ENCODE data around the gene RAB39B.
"Not testable (repeated sequence)": the region's sequence is repeated elsewhere in the genome, so short reads cannot be mapped to it uniquely, and the experiment has no call there.

RAB39B gene

DNA sequence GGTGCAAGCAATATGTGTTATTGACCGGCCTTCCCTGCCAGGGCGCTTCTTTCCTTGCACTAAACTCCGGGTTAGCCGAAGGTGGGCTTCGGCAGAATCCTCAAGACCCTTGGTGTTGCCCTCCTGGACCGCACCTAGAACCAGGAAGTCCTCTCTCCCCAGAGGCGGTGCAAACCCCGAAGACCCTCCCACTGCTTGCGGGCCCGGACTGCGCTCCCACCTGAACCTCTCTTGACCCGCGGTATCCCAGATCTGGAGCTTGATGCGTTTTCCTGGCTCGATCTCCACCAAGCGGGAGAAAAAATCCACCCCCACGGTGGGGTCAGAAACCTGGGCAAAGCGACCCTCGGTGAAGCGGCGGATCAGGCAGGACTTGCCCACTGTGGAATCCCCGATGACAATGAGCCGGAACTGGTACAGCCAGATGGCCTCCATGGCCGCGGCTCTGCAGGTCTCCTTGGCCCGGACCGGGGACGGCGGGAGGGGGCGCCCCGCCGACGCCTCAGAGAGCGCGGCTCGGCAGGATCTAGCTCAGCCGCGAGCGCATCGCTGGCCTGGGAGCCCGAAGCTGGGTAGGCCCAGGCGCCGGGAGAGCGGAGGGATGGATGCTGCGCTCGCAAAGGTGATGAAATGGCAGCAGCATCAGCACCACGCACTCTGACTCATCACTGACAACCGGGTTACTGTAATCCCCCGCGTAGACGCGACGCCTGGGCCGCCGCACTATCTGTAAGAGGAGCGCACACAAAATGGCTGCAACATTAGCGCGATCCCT lies at the start of gene RAB39B:
Gene RAB39B (minus strand): TSS at position 638 of the 775 bp plus-strand sequence. CDS start 203 bp downstream, at position 435.
- peak; percentile 91 for DNase-seq

DNA sequence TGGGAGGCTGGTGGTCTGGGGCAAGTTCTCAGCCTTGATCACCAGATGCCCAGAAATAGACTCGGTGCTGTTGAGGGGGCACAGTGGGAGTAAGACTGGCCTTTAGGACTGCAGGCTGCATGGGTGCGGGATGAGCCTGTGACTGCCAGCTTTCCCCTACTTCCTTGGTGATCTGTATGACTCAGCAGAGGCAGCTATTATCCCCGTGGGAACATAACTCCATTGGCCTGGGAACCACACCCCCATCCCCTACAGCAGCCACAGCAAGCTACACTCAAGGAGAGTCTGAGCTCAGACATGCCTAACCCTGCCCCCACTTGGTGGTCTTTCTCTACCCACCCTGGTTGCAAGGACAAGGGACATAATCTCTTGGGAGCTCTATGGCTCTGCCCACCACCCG lies 49.5 kb upstream of the RAB39B start:
- DNase-seq = peak; percentile 29

GRCh38 chrX:155293771-155294170 lies 29.5 kb upstream of the RAB39B start:
- DNase-seq = no peak

- no peak for DNase-seq
These were observed 15.6 kb upstream of the RAB39B start for GRCh38 chrX:155279873-155280272.

- DNase-seq = no peak
These were observed 6.7 kb upstream of the RAB39B start for GRCh38 chrX:155270969-155271368.

DNA sequence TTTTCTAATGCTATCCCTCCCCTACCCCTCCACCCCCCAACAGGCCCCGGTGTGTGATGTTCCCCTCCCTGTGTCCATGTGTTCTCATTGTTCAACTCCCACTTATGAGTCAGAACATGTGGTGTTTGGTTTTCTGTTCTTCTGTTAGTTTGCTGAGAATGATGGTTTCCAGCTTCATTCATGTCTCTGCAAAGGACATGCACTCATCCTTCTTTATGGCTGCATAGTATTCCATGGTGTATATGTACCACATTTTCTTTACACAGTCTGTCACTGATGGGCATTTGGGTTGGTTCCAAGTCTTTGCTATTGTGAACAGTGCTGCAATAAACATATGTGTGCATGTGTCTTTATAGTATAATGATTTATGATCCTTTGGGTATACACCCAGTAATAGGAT lies 3.7 kb upstream of the RAB39B start:
- DNase-seq = not testable (repeated sequence)

DNA sequence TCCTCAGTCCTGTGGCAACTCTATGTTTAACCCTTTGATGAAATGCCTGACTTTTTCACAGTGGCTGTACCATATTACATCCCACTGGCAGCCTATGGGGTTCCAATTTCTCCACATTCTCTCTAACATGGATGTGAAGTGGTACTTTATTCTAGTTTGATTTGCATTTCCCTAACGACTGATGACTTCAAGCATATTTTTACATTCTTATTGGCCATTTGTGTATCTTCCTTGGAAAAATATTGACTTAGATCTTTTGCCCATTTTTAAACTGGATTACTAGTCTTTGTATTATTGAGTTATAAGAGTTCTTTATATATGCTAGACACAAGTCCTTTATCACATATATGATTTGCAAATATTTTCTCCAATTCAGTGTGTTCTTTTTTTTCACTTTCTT lies 2.1 kb upstream of the RAB39B start:
- no peak for DNase-seq

GRCh38 chrX:155262970-155263754 lies 1.1 kb downstream of the RAB39B start:
- peak; percentile 23 for DNase-seq

DNA sequence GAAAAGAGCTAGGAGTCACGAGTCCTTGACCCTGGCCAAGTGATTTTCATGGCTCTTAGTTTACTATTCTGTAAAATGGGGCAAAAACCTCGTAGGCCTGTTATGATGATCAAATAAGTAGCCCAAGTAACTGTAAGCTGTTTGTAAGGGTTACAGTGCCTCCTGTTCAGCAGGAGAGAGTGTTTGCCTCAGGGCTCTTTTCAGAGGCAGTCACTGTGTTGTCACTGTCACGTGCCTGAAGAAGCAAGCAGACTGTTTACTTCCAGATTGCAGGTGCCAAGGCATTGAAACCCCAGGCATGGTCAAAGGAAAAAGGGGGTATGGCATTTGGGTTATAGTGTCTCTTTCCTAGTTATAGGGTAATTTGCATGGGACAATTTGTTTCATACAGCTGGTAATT lies 4.5 kb downstream of the RAB39B start:
- DNase-seq = peak; percentile 1

- DNase-seq = no peak
These were observed 12.9 kb downstream of the RAB39B start for GRCh38 chrX:155251391-155251790.

- no peak for DNase-seq
These were observed 16.8 kb downstream of the RAB39B start for GRCh38 chrX:155247497-155247896.

- DNase-seq = peak; percentile 1
These were observed 17.5 kb downstream of the RAB39B start for GRCh38 chrX:155246748-155247147.

GRCh38 chrX:155242300-155242699 lies 22.0 kb downstream of the RAB39B start:
- no peak for DNase-seq

DNA sequence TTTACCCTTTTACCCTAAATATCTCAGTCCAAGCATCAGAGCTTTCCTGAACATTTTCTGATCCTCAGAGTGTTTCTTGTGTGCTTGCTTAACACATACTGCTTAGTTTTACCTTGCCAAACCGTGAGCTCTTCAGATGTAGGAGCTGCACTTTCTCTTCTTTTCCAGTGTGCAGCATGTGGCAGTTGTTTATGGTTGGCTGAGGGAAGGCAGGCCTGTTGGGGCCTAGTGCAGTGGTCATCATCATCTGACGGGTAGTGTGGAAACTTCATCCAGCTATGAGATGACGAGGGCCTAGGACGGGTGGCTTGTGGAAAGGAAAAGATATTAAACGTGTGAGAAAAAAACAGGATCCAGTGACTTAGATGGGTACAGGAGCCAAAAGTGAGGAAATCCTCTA lies 26.6 kb downstream of the RAB39B start:
- DNase-seq = no peak

- no peak for DNase-seq
These were observed 28.4 kb downstream of the RAB39B start for GRCh38 chrX:155235891-155236290.

DNA sequence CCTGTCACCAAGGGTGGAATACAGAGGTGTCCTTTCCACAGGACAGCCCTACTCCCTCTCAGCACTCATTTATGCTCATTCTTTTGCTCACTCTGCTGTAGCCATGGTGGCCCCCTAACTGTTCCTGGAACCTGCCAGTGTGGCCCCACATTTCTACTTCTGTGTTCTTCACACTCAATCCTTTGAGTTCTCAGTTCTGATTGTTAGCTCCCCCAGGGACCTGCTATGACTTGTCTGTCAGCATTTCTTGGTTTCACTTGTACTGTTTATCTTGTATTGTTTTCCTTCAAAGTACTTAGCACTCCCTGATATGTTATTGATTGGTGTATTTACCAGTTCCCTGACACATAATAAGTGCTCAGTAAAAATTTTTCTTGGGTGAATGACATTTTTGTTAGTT lies 33.1 kb downstream of the RAB39B start:
- no peak for DNase-seq

GRCh38 chrX:155225774-155226173 lies 38.5 kb downstream of the RAB39B start:
- DNase-seq = no peak

GRCh38 chrX:155223746-155224145 lies 40.5 kb downstream of the RAB39B start:
- not testable (repeated sequence) for DNase-seq

GRCh38 chrX:155221351-155221750 lies 42.9 kb downstream of the RAB39B start:
- DNase-seq = no peak

- DNase-seq = no peak
These were observed 45.5 kb downstream of the RAB39B start for GRCh38 chrX:155218777-155219176.

GRCh38 chrX:155216940-155217440 lies 47.3 kb downstream of the RAB39B start:
- peak; percentile 52 for DNase-seq

DNA sequence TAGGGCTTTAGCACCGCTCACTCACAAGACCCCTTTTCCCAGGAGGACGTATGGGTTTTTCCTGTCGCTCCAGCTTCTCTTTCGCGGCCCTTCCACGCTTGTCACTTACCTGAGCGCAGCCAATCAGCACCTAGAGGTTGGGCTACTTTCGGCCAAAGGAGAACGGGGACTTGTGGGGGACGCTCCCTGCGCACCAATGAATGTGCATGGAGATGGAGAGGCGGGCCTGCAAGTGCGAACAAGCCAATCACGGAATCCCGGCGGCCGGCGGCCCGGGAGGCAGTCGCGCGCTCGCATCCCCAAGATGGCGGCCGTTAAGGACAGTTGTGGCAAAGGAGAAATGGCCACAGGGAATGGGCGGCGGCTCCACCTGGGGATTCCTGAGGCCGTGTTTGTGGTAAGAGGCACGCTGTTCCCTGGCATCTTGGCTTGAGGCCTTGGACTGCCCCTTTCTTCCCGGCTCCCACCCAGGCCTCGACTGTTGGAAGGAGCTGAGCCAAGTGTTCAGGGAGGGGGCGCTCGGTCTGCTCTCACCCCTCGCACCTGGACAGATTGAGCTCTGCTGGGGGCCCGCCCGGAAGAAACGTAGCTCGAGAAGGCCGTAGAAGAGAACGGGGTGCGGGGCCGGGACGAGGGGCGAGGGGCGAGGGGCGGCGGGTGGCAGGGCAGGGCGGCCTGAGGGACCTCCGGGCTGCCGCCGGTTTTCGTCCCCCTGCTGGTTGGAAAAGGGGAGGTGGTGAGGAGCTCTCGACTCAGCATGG lies 47.9 kb downstream of the RAB39B start, which contains the start of gene VBP1:
Gene VBP1 (plus strand): TSS at position 282 of the 761 bp plus-strand sequence. CDS start 23 bp downstream, at position 305.
- DNase-seq = peak; percentile 97
